Cerebellar cortex (tissue), 1 donor: Measurements from ENCODE around the gene WDR43.
"Not testable (repeated sequence)": the region's sequence is repeated elsewhere in the genome, so short reads cannot be mapped to it uniquely, and the experiment has no call there.

ENCODE experiments used
- DNase-seq: peaks from one replicate; pipeline ENCODE4 v3.0.0-alpha.2; 2015; ENCODE audit warnings: low spot score

WDR43 gene

DNA sequence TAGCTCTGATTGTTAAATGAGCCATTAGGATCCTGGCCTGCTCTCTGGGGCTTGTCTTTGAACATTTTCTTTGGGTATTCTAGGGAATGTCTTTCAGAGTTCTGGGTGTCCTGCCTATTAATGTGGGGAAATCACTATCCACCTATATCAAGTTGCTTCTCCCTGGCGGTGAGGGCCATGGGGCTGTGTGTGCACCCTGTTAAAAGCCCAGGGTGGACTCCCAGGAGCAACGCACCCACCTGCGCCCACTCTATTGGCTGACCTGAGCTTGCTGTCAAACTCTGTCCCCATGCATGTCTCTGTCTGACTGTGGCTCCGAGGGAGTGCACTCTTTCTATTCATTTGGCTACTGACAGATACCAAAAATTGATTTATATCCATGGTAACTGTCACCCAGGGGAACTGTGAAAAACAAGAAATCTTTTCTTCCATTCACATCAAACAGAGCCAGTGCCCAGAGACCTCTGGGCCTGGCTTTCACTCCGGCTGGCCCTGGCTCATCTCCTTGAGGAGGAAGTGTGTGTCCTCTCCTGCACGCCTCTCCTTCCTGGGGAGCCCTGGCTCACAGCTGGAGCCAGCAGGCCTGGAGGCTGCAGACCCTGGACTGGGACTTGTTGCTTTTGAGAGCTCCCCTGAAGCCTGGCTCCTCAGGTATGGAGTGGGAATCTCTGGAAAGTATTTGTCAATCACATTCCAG is 76.1 kb downstream of the WDR43 start:
- no peak for DNase-seq

GRCh38 chr2:28972778-28973335 is 78.4 kb downstream of the WDR43 start:
- DNase-seq, result no peak

GRCh38 chr2:28974252-28974651 is 79.8 kb downstream of the WDR43 start:
- DNase-seq, result no peak

GRCh38 chr2:28975671-28976070 is 81.2 kb downstream of the WDR43 start:
- DNase-seq, result no peak

DNA sequence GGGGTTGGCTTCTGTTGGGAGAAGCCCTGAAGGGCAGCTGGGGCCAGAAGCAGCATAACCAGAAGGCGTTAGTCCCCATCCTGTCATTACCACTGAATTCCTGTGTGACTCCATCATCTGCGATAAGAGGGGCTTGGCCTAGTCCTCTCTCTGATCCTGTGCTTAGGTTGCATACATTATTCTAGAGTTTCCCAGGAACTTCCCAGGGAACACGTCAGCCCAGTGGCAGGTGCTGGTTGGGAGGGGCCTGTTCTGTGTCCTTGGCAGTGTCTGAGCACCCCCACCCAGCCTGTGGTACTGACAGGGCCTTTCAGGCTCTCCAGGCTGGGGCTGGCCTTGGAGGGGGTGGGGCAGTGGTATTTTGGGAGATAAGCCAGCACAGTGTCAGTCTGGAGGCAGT is 82.1 kb downstream of the WDR43 start:
- no peak for DNase-seq

DNA sequence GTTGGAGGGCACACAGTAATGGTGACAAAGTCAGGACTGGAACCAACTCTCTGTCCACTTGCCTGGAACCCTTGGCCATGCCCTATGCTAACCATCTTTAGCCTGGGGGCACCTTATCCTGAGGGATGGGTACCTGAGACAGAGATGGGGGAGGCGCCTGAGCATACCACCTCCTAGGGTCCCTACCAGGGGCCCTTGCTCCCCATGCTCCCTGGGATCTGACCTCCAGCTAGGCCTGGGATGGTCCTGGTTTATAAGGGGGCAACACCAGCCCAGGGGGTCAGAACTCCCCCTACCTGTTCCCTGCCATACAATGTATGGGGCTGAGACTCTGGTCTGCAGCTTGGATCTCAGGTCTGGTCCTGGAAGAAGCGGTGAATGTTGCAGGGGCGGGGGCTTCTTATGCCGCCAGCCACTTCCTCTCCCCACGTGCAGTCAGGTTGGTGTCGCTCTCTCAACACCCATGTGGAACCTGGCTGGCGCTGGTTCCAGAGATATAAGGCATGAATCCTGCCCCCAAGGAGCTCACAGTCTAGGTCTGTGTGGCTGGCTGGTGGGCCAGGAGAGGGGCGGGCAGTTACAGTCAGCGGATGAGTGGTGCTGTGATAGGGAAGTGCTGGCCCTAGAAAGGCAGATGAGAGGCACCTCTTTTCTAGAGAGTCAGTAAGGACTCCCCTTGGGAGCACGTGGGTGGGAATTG is 82.9 kb downstream of the WDR43 start:
- no peak for DNase-seq

DNA sequence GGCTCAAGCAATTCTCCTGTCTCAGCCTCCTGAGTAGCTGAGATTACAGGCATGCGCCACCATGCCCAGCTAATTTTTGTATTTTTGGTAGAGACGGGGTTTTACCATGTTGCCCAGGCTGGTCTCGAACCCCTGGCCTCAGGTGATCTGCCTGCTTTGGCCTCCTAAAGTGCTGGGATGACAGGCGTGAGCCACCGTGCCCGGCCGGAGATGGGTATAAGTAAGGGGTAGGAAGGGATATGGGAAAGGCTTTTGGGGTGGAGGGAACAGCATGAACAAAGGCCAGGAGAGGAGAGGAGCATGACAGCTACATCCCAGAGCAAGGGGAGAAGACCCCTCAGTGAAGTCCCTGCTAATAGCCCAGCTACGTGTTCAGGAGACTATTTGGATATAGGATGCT is 83.5 kb downstream of the WDR43 start:
- not testable (repeated sequence) for DNase-seq

DNA sequence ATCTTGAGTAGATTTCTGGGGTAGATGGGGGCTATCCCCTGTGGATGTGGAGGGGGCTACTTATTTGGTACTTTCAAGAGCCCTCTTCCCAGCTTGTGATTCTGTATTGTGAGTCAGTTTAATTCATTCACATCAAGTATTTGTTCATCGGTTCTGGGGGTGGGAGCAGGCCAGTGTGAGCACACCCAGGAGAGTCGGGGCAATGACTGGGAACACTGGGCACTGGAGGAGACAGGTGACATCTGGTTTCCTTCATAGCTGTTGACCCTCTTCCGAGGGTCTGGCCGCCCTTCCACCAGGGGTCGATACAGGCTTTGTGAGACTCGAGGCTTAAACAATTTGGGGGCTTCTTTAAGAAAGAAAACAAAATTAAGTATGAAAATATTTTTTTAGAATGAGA is 84.1 kb downstream of the WDR43 start:
- DNase-seq, result no peak

DNA sequence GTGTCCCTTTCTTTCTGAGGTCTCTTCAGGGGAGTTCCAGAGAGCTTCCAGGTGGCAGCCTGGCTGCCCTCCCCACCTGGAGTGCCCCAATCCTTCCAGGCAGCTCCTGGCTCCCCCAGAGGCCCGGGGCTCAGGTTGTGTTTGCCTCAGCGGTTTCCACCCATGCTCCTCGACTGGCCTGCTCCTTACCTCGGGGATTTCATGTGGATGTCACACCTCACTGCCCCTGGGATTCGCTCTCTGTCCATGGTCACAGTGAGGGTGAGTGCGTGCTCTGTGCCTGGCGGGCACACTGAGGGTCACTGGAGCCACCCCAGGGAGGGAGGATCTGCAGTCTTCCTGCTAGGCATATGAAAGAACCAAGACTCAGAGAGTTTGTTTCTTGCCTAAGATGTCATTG is 84.6 kb downstream of the WDR43 start:
- DNase-seq, result no peak

DNA sequence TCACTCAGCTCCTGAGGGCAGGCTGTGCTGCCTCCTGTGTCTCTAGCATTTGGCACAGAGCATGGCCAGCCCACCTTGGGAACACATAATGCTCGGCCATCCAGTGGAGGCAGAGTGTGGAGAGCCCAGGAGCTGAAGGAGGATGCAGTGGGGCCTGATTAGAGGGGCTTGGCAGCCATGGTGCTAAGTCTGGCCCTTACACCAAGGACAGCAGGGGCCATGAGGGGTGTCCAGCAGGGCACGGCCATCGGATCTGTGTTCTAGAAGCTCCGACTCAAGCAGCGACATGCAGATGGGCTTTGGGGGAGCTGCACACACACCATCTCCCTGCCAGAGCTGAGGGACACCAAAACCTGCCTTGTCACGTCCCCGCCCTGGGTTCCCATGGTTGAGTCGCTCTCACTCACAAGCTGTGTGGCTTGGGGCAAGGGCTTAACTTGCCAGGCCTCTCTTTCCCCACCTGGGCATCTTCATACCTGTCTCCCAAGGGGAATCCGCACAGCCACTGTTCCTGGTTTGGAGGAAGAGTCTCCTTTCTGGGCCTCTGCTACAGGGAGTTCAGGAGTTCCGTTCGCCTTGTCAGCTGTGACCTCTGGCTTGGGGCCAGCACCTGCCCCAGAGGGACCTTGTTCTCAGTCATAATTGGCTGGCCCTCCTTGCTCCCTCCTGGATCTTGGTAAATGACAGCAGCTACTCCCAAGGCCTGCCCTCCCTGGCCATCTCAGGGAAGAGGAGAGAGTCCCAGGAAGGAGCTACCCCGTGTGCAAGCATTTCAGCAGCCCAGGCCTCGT is 85.3 kb downstream of the WDR43 start:
- DNase-seq, result no peak

- DNase-seq, result no peak
Observed at GRCh38 chr2:28980368-28981015, 86.0 kb downstream of the WDR43 start.

DNA sequence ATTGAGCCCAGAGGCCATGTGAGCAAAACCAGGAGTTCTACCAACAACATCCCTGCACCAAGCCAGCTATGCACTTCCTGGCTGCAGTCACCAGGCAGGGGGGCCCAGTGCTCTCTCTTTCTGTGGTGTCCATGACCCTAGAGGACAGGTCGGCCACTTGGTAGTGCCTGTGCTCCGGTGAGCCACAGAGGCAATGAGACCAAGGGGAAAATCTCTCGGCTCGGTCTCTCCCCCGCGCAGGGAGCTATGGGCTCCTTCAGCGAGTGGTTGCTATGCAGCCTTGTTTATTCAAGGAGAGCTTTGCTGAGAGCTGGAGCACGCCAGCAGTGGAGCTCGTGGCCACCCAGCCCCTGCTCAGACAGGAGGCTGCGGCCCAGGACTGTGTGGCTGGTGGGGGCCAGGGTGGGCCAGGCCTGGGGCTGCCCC is 86.6 kb downstream of the WDR43 start, which contains the start of gene TOGARAM2:
TOGARAM2 (plus strand) TSS at position 283 of the 426 bp plus-strand sequence. CDS start 13,537 bp downstream, outside the sequence.
- DNase-seq, result no peak

DNA sequence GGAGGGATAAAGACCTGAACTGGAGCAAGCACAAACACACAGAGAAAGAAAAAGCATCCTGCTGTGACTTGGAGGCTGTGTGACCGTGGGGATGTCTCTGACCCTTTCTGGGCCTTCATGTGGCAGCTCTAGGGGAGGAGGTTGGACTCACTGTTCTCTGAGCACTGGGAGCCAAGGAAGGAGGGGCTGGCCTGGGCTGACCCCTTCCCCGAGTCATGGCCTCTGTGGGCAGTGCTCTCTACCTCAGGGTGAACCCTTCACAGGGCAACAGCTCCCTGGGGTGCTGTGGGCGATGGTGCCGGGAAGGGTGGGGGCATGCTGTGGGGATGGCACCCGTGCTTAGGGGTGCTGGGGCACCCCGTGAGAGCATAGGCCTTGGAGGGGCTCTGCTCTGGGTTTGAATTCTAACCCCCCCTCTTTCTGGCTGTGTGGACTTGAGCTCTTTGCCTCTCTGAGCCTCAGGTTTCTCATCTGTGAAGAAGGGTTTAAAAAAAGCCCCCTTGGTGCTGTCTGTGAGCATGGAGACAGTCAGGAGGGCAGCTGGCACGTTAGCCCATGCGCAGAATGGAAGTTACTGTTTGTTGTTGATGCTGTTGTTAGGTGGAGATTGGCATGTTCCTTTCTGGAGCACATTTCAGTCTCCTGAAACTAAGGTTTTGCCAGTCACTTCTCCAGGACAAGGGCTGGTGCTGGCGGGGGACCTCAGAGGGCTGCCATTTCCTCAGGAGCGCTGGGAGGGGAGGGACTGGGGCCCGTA is 87.3 kb downstream of the WDR43 start:
- DNase-seq, result no peak

DNA sequence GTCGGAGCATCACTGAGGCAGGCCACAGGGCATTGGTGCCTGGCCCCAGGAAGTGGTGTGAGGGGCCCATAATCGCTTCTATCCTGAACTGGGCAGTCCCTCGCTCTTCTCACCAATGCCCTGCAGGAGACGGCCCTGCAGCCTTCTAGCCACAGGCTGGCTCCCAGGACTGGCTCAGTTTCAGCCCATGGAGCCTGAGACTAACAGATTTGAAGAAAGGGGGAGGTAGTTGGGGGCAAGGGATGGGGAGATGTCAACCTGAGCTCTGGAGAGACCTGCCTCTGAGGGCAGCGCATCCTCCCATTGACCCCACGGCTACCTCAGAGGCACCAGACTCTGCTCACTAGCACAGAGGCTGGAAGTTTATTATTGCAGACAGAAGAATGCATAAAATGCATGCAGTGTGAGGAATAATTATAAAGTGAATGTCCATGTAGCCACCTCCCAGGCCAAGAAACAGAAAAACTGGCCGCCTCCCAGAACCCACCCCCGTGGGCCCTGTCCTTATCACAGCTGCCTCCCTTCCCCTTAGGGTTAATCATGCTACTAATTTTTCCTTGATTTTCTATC is 88.0 kb downstream of the WDR43 start:
- DNase-seq, result no peak

GRCh38 chr2:28986429-28986828 is 92.0 kb downstream of the WDR43 start:
- DNase-seq, result no peak

GRCh38 chr2:28989973-28990372 is 95.5 kb downstream of the WDR43 start:
- DNase-seq, result no peak

DNA sequence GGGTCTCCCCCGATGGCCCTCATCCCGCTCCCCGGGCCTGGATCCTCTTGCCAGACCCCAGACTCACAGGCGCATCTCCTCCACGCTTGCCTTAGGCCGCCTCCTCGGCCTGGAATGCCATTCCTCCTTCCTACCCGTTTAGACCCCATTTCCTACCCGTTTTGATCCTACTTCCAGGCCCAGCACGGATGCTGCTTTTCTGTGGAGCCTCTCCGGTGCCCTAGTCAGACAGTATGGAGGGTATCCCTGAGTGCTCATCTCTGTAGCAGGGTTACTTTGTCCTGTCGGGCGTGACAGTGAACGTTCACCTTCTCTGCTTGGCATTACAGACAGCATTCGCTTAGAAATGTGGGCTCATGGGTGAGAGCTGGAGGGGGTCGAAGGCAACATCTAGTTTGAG is 96.0 kb downstream of the WDR43 start:
- no peak for DNase-seq

DNA sequence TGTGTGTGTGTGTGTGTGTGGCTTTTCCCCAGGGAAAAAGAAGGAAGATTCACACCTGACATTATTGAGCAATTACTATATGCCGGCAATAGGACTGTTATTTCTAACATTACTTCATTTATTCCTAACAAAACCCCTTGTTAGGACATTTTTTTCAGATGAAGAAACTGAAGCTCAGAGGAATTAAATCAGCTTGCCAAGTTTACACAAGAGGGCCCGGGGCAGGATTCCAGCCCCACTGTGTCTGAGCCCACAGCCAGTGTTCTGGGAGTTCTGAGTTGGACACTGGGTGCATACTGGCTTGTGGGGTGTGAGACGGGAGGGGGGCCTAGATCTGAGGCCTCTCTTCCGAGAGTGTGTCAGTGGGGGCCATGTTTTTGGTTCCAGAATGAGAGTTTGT is 96.6 kb downstream of the WDR43 start:
- DNase-seq, result no peak

DNA sequence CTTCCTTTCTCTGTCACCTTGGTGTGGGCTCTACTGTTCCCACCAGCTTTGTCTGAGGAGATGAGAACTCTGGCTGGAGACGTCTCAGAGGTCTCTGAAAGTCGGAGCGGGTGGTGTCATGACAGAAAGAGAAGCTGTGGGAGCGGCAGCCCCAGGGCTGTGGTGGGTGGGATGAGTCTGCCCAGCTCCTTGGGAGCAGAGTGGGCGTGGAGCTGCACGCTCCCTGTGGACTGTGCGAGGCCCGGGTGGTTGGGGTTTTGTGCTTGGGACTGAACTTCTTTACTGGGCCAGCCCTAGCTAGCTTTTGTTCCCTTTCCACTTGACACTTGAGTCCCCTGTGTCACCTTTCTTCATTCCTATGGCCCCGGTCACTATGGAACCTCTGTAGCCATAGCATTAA is 97.0 kb downstream of the WDR43 start:
- DNase-seq, result no peak

DNA sequence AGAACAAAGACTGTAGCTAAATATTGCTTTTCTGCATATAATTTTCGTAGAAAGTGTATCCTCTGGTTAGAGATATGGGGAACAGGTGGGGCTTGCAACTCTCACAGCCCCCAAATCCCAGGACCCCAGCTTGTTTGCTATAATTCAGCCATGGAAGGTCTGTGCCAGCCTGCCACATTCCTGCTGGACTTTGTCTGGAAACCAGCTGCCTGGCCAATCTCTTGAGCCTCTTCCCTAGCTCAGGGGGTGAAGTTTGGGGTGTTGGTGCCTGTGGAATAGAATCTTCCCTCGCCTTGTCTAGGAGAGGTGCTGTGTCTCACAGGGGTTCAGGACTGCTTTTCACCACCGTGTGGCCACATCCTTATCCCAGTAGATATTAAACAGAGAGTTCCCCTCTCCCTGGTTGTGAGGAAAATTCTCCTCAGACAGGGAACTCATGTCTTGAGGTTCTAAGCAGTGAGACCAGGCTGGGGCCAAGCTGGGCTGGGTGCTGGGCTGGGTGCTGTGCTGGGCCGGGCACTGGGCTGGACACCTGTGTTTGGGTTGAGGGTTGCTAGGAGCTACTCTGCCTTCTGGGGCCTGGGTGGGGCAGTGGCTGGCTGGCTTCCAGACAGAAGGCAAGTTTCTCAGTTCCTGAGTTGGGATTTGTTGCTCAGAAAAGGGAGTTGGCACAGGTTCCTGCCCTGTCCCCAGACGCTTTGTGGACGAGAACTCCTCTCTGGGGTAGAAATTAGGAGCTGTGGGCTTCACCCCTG is 98.9 kb downstream of the WDR43 start:
- no peak for DNase-seq
